HG02885 (cell line): Measurements from ENCODE around the gene APOE.
"Not testable (repeated sequence)": the region's sequence is repeated elsewhere in the genome, so short reads cannot be mapped to it uniquely, and the experiment has no call there.

ENCODE experiments used
- ATAC-seq: cut with Tn5 transposase; IDR thresholded peaks from one replicate; pipeline ENCODE4 v1.9.1; 2021; ENCODE audit warnings: mild to moderate bottlenecking; ENCODE audit not compliant: unreplicated experiment, poor library complexity

The APOE gene

DNA sequence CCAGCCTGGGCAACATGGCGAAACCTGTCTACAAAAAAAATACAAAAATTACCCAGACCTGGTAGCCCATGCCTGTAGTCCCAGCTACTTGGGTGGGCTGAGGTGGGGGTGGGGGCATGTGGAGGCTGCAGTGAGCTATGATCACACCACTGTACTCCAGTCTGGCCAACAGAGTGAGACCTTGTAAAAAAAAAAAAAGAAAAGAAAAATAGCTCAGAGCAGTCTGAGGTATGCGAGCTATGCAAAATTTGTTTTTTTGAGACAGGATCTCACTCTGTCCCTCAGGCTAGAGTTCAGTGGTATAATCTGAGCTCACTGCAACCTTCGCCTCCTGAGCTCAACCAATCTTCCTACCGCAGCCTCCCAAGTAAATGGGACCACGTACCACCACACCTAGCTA lies 21.7 kb upstream of the APOE start:
- no peak for ATAC-seq

DNA sequence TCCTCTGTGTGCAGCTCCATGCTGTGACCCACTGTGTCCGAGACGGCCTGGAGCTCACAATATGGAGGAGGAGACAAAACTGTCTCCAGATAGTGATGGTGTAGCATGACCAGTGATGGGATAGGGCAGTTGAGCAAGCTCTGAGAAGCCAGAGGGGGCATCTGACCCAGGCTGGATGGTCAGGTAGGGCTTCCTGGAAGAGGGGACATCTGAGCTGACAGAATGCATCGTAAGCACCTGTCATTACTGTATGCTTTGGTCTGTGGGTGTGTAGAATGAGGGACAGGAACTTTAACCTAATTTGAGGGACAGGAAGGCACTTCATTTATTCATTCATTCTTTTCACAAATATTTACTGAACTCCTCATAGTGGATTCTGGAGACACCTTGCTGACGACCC lies 21.0 kb upstream of the APOE start:
- no peak for ATAC-seq

DNA sequence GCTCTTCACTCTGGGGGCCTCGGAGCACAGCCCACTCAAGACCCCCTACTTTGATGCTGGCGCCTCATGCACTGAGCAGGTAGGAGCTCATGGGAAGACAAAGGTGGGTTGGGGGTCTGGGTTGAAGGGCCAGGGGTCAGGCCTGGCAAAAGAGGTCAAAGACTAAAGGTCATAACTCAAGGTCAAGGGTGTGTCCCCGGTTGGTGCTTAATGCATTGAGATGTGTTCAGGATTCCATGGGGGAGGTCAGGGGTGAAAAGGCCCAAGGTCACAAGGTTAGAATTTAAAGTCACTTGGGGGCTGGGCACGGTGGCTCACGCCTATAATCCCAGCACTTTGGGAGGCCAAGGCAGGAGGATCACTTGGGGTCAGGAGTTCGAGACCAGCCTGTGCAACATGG lies 19.5 kb upstream of the APOE start:
- ATAC-seq = no peak

DNA sequence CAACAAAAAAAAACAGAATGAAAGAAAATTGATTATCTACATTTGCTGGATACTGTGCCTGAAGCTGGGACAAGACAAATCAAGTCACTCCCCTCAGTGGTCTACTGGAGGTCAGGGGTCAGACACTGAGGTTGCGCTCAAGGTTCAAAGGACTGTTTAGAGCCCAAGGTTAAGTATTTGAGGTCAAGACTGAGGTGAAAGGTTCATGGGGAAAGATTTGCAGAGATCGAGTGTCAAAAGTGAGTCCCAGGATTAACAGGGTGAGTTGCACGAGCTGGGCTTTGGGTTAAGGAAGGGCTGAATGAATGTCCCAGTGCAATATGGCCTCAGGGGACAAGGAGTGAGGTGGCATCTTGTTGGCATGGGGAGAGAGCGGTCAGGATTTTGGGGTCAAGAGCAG lies 17.9 kb upstream of the APOE start:
- no peak for ATAC-seq

DNA sequence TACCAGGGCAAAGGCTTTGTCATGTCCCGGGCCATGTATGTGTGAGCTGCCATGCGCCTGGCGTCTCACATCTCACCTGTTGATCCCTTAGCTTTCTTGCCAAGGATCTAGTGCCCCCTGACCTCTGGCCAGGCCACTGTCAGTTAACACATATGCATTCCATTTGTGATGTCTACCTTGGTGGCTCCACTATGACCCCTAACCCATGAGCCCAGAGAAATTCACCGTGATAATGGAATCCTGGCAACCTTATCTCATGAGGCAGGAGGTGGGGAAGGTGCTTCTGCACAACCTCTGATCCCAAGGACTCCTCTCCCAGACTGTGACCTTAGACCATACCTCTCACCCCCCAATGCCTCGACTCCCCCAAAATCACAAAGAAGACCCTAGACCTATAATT lies 17.3 kb upstream of the APOE start:
- not testable (repeated sequence) for ATAC-seq

DNA sequence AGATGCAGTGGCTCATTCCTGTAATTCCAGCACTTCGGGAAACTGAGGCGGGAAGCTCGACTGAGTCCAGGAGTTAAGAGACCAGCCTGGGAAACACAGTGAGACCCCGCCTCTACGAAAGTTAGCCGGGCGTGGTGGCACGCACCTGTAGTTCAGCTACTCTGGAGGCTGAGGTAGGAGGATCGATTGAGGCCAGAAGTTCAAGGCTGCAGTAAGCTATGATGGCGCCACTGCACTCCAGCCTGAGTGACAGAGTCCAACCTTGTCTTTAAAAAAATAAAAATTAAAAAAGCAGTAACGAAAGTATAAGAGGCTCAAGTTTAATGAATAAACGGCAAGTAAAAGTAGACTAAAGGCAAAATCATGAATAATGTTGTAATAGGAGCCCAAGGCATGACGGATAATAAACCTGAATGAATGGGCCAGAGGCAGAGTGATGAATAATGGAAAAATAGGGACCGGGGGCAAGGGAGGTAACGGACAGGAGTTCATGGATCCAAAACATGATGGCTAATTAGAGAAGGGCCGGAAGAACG lies 15.7 kb upstream of the APOE start:
- no peak for ATAC-seq

DNA sequence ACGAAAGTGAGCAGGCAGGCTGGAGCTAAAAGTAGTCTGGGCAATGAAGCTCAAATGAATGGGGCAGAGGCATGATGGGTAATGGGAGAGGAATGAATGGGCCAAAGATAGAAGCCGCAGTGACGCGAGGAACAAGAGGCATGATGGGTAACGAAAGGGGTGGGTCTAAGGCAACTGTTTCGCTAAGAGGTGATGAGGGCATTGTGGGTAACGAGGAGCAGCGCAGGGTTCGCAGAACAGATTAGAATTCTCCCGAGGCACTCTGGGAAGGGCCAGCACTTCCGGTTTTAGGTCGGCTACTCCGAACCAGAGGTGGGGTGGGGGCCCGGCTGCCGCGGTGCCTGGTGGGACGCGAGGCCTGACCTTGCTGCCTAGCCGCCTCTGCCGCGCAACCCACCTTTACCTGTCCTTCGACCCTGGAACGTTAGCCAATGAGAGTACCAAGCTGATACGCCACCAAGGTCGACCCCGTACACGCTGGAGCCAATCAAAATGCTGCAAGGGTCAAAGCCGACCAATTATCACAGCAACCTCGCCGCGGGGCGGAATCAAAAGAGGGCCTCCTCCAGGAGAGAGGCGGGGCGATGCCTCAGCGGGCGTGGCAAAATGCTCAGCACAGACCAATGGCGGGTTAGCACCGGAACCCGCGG lies 15.1 kb upstream of the APOE start:
- peak; percentile 80 for ATAC-seq

DNA sequence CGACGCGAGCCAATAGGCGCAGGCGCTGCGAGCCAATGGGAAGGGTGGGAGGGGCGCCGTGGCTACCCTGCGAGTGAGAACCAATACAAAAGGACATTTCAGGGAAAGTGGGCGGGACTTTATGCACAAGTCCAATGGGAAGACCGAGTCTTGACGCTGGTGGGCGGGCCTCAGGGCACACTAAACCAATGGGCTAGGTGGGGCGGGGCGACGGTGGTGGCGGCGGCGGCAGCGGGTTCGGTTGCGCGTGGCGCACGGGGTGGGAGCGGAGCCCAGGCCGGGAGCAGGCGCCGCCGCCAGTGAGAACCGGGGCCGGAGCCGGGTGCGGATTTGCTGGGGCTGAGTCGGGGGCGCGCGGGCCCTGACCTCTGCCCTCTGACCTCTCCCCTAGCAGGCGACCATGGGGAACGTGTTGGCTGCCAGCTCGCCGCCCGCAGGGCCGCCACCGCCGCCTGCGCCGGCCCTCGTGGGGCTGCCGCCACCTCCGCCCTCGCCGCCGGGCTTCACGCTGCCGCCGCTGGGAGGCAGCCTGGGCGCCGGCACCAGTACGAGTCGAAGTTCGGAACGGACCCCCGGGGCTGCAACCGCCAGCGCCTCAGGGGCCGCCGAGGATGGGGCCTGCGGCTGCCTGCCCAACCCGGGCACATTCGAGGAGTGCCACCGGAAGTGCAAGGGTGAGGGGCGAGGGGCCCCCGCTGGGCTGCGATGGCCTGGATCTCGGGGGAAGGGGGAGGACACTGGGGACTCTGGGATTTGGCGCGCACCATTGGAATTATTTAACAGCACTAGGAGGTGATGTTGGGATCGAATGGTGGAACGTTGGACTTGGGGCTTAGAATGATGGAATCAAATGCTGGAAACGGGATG lies 14.3 kb upstream of the APOE start, which contains the start of gene TOMM40:
TSS of gene TOMM40 (plus strand) at position 239 of the 867 bp plus-strand sequence. CDS start at position 401, 162 bp downstream.
- no peak for ATAC-seq

DNA sequence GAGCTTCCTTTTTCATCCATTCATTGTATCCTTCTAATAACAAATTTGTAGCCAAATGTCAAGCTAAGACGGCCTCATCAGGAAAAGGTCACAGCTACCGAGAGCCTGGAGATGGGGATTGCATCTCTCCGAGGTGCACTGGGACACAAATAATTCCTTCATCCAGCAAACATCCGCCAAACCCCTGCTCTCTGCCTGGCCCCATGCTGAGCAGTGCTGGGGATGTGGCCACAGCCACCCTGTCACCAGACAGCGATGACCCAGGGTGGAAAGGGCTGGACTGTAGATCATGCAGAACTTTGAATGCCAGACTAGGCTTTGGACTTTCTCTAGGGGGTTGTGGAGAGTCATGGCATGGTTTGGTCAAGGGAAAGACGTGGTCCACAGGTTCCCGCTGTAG lies 12.7 kb upstream of the APOE start:
- ATAC-seq = no peak

DNA sequence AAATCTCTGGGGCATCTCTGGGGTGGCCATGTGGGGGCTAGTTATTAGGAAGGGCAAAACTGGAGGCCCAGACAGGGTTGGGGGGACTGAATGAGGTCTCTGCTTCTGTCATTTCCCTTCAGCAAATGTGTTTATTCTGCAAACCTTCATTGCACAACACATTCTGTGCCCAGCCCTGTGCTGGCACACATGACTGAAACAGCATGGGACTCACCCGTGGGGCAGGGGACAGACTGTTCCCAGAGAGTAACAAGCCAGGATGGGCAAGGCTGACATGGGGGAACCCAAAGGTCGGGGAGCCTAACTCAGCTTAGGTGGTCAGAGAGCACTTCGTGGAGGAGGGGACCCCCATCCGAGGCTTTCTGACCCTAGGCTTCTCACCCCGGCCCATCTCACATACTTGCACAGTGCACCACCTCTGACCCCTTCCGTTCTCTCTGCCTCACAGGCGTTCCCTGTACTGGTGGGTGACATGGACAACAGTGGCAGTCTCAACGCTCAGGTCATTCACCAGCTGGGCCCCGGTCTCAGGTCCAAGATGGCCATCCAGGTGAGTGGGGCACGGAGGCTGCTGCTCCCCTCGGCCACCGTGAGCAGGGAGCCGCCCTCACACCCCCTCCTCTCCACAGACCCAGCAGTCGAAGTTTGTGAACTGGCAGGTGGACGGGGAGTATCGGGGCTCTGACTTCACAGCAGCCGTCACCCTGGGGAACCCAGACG lies 12.1 kb upstream of the APOE start:
- ATAC-seq = no peak

DNA sequence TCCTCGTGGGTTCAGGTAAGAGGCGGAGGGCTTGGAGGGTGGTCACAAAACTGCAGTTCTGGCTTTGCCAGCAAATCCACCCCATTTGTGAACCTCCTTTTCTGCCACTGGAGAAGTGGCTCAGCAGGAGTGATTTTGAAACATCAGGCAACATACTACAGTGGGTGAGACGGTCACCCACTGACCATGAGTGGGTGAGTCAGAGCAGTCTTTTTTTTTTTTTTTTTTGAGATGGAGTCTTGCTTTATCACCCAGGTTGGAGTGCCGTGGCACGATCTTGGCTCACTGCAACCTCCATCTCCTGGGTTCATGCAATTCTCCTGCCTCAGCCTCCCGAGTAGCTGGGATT lies 11.6 kb upstream of the APOE start:
- ATAC-seq = no peak

DNA sequence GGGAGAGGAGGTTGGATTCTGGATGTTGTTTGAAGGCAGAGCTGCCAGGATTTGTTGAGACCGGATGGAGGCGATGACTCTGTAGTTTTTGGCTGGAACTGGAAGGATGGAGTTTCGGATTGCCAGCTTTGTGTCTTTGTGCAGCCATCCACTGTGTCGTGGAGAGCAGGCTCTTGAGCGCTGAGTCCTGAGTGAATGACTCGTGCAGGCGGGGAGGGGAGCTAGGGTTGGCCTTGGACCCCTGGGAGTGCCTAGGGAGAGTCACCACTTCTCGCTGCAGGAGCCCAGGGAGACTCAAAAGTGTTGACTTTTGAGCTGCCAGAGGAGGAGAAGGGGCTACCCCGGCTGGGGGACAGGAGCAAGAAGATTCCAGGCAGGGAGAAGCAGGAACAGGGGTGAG lies 10.7 kb upstream of the APOE start:
- ATAC-seq = no peak

DNA sequence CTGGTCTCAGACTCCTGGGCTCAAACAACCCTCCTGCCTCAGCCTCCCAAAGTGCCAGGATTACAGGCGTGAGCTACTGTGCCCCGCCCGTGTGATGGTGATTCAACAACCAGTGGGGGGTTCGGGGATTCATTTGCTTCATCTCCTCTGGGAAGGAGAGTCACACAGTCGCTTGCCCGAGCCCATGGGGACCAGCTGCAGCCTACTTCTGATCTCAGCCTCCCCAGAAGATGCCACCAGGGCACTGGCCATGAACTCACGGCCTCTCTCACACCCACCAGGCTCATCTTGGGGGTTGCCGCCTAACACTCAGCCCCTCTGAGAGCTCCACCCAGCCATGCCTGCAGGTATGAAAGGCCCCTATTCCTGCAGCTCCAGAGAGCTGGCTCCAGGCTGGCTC lies 7.8 kb upstream of the APOE start:
- no peak for ATAC-seq

DNA sequence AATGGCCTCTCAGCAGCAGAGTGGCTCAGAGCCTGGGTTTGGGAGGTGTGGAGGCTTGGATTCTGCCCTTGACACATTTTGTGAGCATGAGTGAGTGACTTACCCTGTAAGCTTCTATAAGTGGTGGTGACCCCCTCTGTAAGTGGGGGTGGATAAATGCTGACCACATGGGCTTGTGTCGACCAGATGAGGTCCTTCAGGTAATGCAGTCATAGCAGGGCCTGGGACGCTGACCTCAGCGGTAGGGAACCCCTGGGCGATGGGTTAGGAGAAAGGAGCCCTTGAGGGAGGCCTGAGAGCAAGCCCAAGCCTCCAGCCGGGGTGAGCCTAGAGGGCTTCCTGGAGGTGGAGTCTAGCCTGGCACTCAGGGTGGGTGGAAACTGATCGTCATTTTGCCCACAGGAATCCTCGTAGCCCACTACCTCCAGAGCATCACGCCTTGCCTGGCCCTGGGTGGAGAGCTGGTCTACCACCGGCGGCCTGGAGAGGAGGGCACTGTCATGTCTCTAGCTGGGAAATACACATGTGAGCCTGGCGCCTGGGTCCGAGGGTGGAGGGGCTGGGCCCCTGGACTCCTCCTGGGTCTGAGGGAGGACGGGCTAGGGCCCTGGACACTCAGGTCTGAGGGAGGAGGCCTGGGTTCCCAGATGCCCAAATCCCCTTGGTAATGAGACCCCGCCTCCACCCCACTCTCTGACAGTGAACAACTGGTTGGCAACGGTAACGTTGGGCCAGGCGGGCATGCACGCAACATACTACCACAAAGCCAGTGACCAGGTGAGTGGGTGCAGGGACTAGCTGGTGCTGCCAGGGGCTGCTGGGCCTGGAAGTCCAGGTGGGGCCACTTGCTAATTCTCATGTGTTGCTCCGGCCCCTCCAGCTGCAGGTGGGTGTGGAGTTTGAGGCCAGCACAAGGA lies 5.0 kb upstream of the APOE start:
- no peak for ATAC-seq

DNA sequence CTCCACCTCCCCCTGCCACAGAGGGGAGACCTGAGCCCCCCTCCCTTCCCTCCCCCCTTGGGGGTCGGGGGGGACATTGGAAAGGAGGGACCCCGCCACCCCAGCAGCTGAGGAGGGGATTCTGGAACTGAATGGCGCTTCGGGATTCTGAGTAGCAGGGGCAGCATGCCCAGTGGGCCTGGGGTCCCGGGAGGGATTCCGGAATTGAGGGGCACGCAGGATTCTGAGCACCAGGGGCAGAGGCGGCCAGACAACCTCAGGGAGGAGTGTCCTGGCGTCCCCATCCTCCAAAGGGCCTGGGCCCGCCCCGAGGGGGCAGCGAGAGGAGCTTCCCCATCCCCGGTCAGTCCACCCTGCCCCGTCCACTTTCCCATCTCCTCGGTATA lies 2.4 kb upstream of the APOE start:
- ATAC-seq = no peak

DNA sequence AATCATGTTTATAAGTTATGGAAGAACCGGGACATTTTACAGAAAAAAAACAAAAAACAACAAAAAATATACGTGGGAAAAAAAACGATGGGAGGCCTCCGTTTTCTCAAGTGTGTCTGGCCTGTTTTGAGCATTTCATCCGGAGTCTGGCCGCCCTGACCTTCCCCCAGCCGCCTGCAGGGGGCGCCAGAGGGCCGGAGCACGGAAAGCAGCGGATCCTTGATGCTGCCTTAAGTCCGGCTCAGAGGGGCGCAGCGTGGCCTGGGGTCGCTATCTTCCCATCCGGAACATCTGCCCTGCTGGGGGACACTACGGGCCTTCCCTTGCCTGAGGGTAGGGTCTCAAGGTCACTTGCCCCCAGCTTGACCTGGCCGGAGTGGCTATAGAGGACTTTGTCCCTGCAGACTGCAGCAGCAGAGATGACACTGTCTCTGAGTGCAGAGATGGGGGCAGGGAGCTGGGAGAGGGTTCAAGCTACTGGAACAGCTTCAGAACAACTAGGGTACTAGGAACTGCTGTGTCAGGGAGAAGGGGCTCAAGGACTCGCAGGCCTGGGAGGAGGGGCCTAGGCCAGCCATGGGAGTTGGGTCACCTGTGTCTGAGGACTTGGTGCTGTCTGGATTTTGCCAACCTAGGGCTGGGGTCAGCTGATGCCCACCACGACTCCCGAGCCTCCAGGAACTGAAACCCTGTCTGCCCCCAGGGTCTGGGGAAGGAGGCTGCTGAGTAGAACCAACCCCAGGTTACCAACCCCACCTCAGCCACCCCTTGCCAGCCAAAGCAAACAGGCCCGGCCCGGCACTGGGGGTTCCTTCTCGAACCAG lies 1.8 kb upstream of the APOE start:
- no peak for ATAC-seq

DNA sequence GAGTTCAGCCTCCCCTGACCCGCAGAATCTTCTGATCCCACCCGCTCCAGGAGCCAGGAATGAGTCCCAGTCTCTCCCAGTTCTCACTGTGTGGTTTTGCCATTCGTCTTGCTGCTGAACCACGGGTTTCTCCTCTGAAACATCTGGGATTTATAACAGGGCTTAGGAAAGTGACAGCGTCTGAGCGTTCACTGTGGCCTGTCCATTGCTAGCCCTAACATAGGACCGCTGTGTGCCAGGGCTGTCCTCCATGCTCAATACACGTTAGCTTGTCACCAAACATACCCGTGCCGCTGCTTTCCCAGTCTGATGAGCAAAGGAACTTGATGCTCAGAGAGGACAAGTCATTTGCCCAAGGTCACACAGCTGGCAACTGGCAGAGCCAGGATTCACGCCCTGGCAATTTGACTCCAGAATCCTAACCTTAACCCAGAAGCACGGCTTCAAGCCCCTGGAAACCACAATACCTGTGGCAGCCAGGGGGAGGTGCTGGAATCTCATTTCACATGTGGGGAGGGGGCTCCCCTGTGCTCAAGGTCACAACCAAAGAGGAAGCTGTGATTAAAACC lies 1.1 kb upstream of the APOE start:
- no peak for ATAC-seq

DNA sequence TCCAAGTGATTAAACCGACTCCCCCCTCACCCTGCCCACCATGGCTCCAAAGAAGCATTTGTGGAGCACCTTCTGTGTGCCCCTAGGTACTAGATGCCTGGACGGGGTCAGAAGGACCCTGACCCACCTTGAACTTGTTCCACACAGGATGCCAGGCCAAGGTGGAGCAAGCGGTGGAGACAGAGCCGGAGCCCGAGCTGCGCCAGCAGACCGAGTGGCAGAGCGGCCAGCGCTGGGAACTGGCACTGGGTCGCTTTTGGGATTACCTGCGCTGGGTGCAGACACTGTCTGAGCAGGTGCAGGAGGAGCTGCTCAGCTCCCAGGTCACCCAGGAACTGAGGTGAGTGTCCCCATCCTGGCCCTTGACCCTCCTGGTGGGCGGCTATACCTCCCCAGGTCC lies 2.0 kb downstream of the APOE start:
- no peak for ATAC-seq
